Gastroesophageal sphincter (tissue), 4 donors: Measurements from ENCODE around the gene FNDC3B. TPM values are rescaled to one million over a fixed set of nuclear protein-coding genes. Genes with fewer than 3 reads are reported as not detected.

ENCODE experiments used
- ATAC-seq: fragments of 150-250 bp; one replicate; pipeline ENCODE4 v1.9.1; 2016; ENCODE audit warnings: mild to moderate bottlenecking, moderate library complexity
- H3K27ac ChIP-seq, 4 donors: fragments of 200-600 bp; sonication (generic) in 3 of 4; 1 replicate in 3 of 4; 2 replicates in 1 of 4; pipeline ENCODE4 v1.5.1; 2016 to 2019
- H3K27me3 ChIP-seq: fragments of 200-600 bp; sonication (generic); one replicate; pipeline ENCODE4 v1.5.1; 2019
- H3K36me3 ChIP-seq, 2 donors: fragments of 200-600 bp; sonication (generic); one replicate each; pipeline ENCODE4 v1.5.1; 2019; ENCODE audit warnings: control low read depth in 1 of 2
- H3K4me1 ChIP-seq, 3 donors: fragments of 200-600 bp; sonication (generic); 1 replicate in 2 of 3; 2 replicates in 1 of 3; pipeline ENCODE4 v1.5.1; 2016 to 2019; ENCODE audit warnings: control low read depth in 2 of 3
- H3K4me3 ChIP-seq, 2 donors: fragments of 200-600 bp; sonication (generic); one replicate each; pipeline ENCODE4 v1.5.1; 2019; ENCODE audit warnings: mild to moderate bottlenecking in 1 of 2, moderate library complexity in 1 of 2
- H3K9me3 ChIP-seq, 3 donors: fragments of 200-600 bp; sonication (generic); one replicate each; pipeline ENCODE4 v1.5.1; 2017 to 2019; ENCODE audit warnings: control low read depth in 2 of 3
- CTCF ChIP-seq, 4 experiments: fragments of 200-600 bp in 2 of 4; fragments of 450-650 bp in 2 of 4; sonication (generic) in 1 of 4; IDR thresholded peaks; one replicate each; pipeline ENCODE4 v1.5.1; 2017 to 2019; ENCODE audit warnings: antibody characterized with exemption in 4 of 4, mild to moderate bottlenecking in 2 of 4, moderate library complexity in 2 of 4
- EP300 ChIP-seq: sonication (generic); formaldehyde crosslinking; IDR thresholded peaks from one replicate; pipeline ENCODE4 v1.6.1; 2017; ENCODE audit warnings: antibody characterized with exemption, mild to moderate bottlenecking
- POLR2A ChIP-seq, 2 donors: fragments of 450-650 bp; IDR thresholded peaks; one replicate each; pipeline ENCODE4 v1.6.1; 2017; ENCODE audit warnings: antibody characterized with exemption in 2 of 2, mild to moderate bottlenecking in 2 of 2, moderate library complexity in 1 of 2
- POLR2AphosphoS5 ChIP-seq: sonication (generic); formaldehyde crosslinking; IDR thresholded peaks from one replicate; pipeline ENCODE4 v1.6.1; 2017; ENCODE audit warnings: antibody characterized with exemption
- WGBS, 2 donors: methylation state at CpG; one replicate each; pipeline ENCODE4 v1.1.5; 2018; ENCODE audit warnings: low coverage in 1 of 2; 5-methylcytosine and 5-hydroxymethylcytosine counted together
- total RNA-seq, 4 donors: library from RNA; depleted of rRNA; stranded (reverse); fragments of >200 nt; gene quantifications; one replicate each; pipeline ENCODE4 v1.1.0, GENCODE V29; 2016

Gene FNDC3B
- total RNA-seq, 4 donors from 2014 or later = 53.1 to 97.2 (median 70.8) TPM

- 72 to 74% methylated on average over 6 to 8 of the region's 8 CpGs for WGBS, 2 donors
- H3K36me3 ChIP-seq = peaks cover 0 to 6% of the 10 kb centered on the region in 2 donors
- ATAC-seq = no peak
- H3K27me3 ChIP-seq = no peaks in the 10 kb centered on the region
- TF ChIP-seq POLR2AphosphoS5 (no peak), POLR2A (IDR thresholded peaks at IDR 0.05) (no peak), CTCF (IDR thresholded peaks at IDR 0.05) (no peak), EP300 (no peak)
- peaks cover 40 to 79% (median 53%) of the 10 kb centered on the region in 3 donors for H3K4me1 ChIP-seq
- no peaks in the 10 kb centered on the region for H3K9me3 ChIP-seq
- peak overlapping the region; percentile 81 to 97 (median 88) for H3K27ac ChIP-seq
- H3K4me3 ChIP-seq = no peak overlapping the region
Observed at GRCh38 chr3:172257648-172258400, 218.4 kb downstream of the FNDC3B start.

DNA sequence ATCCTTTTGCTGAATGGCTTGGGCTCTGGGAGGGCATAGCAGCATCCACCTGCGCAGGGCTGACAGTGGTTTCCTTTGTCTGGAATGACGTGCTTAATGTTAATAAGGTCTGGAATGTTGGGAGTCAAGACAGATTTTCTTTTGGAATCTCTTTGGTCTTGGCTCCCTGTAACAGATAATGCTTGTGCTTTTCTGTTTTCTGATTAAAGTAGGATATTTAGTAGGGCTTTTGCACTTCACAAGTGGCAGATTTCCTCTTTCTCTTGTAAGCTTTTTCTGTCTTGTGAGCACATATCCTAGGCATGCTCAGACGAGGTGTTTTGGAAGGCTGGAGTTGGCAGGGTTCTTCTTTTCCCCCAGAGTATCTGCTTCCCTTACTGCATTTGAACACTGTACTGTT, 219.2 kb downstream of the FNDC3B start:
- Histone ChIP-seq H3K4me3 (no peak overlapping the region), H3K4me1 (peaks cover 44 to 86% (median 53%) of the 10 kb centered on the region in 3 donors), H3K36me3 (no peaks in the 10 kb centered on the region), H3K9me3 (no peaks in the 10 kb centered on the region), H3K27me3 (no peaks in the 10 kb centered on the region), H3K27ac (peak overlapping the region; percentile 81 to 97 (median 88))
- peak; percentile 50 for ATAC-seq
- no peak for TF ChIP-seq POLR2A (IDR thresholded peaks at IDR 0.05)
- no peak for TF ChIP-seq EP300
- TF ChIP-seq CTCF (IDR thresholded peaks at IDR 0.05) = no peak
- no peak for TF ChIP-seq POLR2AphosphoS5
- WGBS, 2 donors = 20 to 26% methylated on average over 3 of the region's 3 CpGs

DNA sequence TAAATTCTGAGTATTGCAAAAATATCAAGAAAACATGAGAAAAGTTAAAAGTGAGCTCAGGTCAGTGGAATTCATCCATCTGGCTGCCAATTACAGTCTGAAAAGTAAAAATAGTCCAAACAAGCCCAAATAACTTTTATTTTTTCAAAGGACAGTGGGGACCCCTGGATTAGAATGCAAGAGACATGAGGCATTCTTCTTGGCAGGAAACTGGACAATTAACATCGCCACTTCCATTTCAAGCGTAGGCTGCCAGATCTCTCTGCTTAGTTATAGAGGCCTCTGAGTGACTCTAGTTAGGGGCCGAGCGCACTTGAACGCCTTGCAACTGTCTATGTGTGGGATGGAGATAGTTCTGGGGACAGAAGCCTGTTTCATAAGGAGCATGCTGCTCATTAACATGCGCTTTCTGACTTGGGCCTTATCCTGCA, 219.7 kb downstream of the FNDC3B start:
- H3K9me3 ChIP-seq = no peaks in the 10 kb centered on the region
- no peak overlapping the region for H3K4me3 ChIP-seq
- peak overlapping the region; percentile 81 to 97 (median 88) for H3K27ac ChIP-seq
- H3K27me3 ChIP-seq = no peaks in the 10 kb centered on the region
- ATAC-seq = no peak
- H3K36me3 ChIP-seq = no peaks in the 10 kb centered on the region
- 6 to 30% methylated on average over 2 to 6 of the region's 6 CpGs for WGBS, 2 donors
- TF ChIP-seq POLR2A (IDR thresholded peaks at IDR 0.05) (no peak), EP300 (no peak)
- peaks cover 44 to 91% (median 53%) of the 10 kb centered on the region in 3 donors for H3K4me1 ChIP-seq

DNA sequence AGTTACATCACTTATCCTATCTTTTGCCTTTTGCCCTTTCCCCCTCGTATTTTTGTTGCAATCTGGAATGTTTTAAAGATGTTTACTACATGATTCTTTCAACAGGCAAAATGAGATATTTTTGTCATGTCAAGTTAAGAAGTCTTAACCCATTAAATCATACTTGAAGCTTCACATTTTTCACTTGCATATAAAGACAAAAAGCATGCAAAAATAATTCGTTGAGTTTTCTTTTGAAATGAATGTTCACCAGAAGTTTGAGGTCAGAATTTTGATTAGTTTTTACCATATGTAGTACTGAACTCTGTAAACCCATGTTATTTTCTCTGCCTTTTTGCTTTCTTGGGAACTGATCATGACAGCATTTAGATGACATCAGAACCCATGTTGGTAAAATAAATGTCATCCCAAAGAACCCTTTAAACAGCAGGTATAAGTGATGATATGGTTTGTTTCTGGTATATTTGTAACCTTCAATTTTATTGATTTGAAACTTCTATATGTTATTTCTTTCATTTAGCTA, 220.4 kb downstream of the FNDC3B start:
- ATAC-seq = no peak
- Histone ChIP-seq H3K27ac (peak overlapping the region; percentile 81 to 97 (median 88)), H3K27me3 (no peaks in the 10 kb centered on the region), H3K4me3 (no peak overlapping the region), H3K9me3 (no peaks in the 10 kb centered on the region), H3K4me1 (peaks cover 44 to 92% (median 53%) of the 10 kb centered on the region in 3 donors), H3K36me3 (no peaks in the 10 kb centered on the region)
- WGBS, 2 donors = 19 to 34% methylated on average over 2 of the region's 2 CpGs
- TF ChIP-seq EP300 (no peak), CTCF (IDR thresholded peaks at IDR 0.05) (no peak)

DNA sequence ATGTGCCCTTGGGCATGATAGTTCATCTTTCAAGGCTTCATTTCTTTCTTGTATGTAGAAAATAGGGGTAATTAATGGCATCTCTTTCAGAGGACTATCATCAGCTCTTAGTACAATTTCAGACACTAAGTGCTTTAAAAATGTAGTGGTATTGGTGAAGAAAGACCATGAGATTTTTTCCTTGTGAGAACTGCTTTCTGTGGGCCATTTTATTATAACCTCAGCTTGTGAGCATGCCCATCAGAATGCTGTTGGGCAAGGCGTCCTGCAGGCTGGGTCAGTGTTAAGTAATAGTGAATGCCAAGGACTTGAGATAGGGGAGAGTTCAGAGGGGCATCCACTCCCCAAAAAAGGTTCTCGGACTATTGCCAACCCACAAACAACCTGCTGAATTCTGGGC, 221.0 kb downstream of the FNDC3B start:
- no peaks in the 10 kb centered on the region for H3K27me3 ChIP-seq
- H3K9me3 ChIP-seq = no peaks in the 10 kb centered on the region
- TF ChIP-seq POLR2A (IDR thresholded peaks at IDR 0.05) (no peak), POLR2AphosphoS5 (peak; percentile 11)
- WGBS, 2 donors = 80 to 83% methylated on average over 1 of the region's 2 CpGs
- H3K36me3 ChIP-seq = no peaks in the 10 kb centered on the region
- ATAC-seq = no peak
- H3K4me3 ChIP-seq = no peak overlapping the region
- H3K27ac ChIP-seq = peak overlapping the region; percentile 14 to 88 (median 84)
- H3K4me1 ChIP-seq = peaks cover 44 to 86% (median 52%) of the 10 kb centered on the region in 3 donors

- Histone ChIP-seq H3K4me1 (peaks cover 41 to 80% (median 46%) of the 10 kb centered on the region in 3 donors), H3K27ac (peak overlapping the region in 3 of 4 donors; percentile 81 to 88 (median 87)), H3K27me3 (no peaks in the 10 kb centered on the region), H3K9me3 (no peaks in the 10 kb centered on the region), H3K36me3 (peaks cover 0 to under 1% of the 10 kb centered on the region in 2 donors), H3K4me3 (no peak overlapping the region)
- ATAC-seq = no peak
- 83 to 89% methylated on average over 1 to 5 of the region's 5 CpGs for WGBS, 2 donors
- TF ChIP-seq EP300 (no peak), POLR2AphosphoS5 (no peak)
Observed at GRCh38 chr3:172261054-172261453, 221.7 kb downstream of the FNDC3B start.
